HepG2 (cell line): Measurements from ENCODE around the gene FBXO2. TPM values are rescaled to one million over a fixed set of nuclear protein-coding genes. Genes with fewer than 3 reads are reported as not detected.

Source experiments
- AGO1 ChIP-seq: fragments of 200-400 bp; formaldehyde crosslinking; IDR thresholded peaks from 2 replicates; pipeline ENCODE4 v1.6.1; 2017; ENCODE audit warnings: mild to moderate bottlenecking, low read depth, low read length, moderate library complexity; ENCODE audit not compliant: poor library complexity, severe bottlenecking
- ATAD3A ChIP-seq: sonication (generic); formaldehyde crosslinking; IDR thresholded peaks from 2 replicates; pipeline ENCODE4 v1.4.0; 2020; ENCODE audit warnings: missing genetic modification reagents
- BCL3 ChIP-seq: sonication (generic); formaldehyde crosslinking; IDR thresholded peaks from 2 replicates; pipeline ENCODE4 v1.5.1; 2020; ENCODE audit warnings: mild to moderate bottlenecking, missing genetic modification reagents, moderate library complexity
- CHD2 ChIP-seq: IDR thresholded peaks from 2 replicates; pipeline ENCODE4 v1.6.1; 2011; ENCODE audit warnings: low read depth, low read length, improper control_type of control experiment
- GPN1 ChIP-seq: sonication (generic); formaldehyde crosslinking; IDR thresholded peaks from 2 replicates; pipeline ENCODE4 v1.5.1; 2020; ENCODE audit warnings: missing genetic modification reagents, borderline replicate concordance
- GRHL1 ChIP-seq: sonication (generic); formaldehyde crosslinking; conservative IDR thresholded peaks from 2 replicates; pipeline ENCODE4 v1.8.0; 2022; ENCODE audit warnings: missing genetic modification reagents
- HOXA9 ChIP-seq: sonication (generic); formaldehyde crosslinking; IDR thresholded peaks from 2 replicates; pipeline ENCODE4 v1.8.1; 2022; ENCODE audit warnings: missing genetic modification reagents, mild to moderate bottlenecking, moderate library complexity, borderline replicate concordance
- MIER3 ChIP-seq: IDR thresholded peaks from 2 replicates; pipeline ENCODE4 v1.6.1; 2016; ENCODE audit warnings: missing compliant biosample characterization, borderline replicate concordance
- NR1H2 ChIP-seq: sonication (generic); formaldehyde crosslinking; IDR thresholded peaks from 2 replicates; pipeline ENCODE4 v1.8.1; 2022; ENCODE audit warnings: low read depth, missing genetic modification reagents, borderline replicate concordance
- TIGD3 ChIP-seq: sonication (generic); formaldehyde crosslinking; IDR thresholded peaks from 2 replicates; pipeline ENCODE4 v1.5.1; 2020; ENCODE audit warnings: mild to moderate bottlenecking, missing genetic modification reagents, borderline replicate concordance
- YEATS4 ChIP-seq: sonication (generic); formaldehyde crosslinking; IDR thresholded peaks from 2 replicates; pipeline ENCODE4 v1.4.0; 2020; ENCODE audit warnings: missing genetic modification reagents, borderline replicate concordance
- ZNF180 ChIP-seq: sonication (generic); formaldehyde crosslinking; IDR thresholded peaks from 2 replicates; pipeline ENCODE4 v1.4.0; 2020; ENCODE audit warnings: low read depth, missing genetic modification reagents, borderline replicate concordance
- ZNF280B ChIP-seq: sonication (generic); formaldehyde crosslinking; IDR thresholded peaks from 2 replicates; pipeline ENCODE4 v1.5.0; 2020; ENCODE audit warnings: missing genetic modification reagents, mild to moderate bottlenecking, borderline replicate concordance
- ZNF3 ChIP-seq: IDR thresholded peaks from 2 replicates; pipeline ENCODE4 v1.7.0; 2017; ENCODE audit warnings: inconsistent platforms
- ZNF629 ChIP-seq: sonication (generic); formaldehyde crosslinking; conservative IDR thresholded peaks from 2 replicates; pipeline ENCODE4 v1.5.0; 2020; ENCODE audit warnings: missing genetic modification reagents
- ZNF746 ChIP-seq: sonication (generic); formaldehyde crosslinking; IDR thresholded peaks from 2 replicates; pipeline ENCODE4 v1.8.0; 2022; ENCODE audit warnings: mild to moderate bottlenecking, missing genetic modification reagents
- polyA plus RNA-seq, 8 experiments: library from polyadenylated mRNA; depleted of rRNA in 3 of 8; stranded (reverse) in 7 of 8; unstranded in 1 of 8; fragments of >200 nt; fragmentation: Illumina TruSeq in 4 of 8; extraction: Trizol in 4 of 8; gene quantifications; 2 replicates each; pipeline versions ENCODE4 v1.2.1 to v1.2.3, GENCODE V29; 2011 to 2016; ENCODE audit warnings: low read depth in 4 of 8, missing spikeins in 1 of 8, mixed read lengths in 1 of 8; ENCODE audit not compliant: insufficient read depth in 1 of 8
- total RNA-seq, 5 experiments: library from RNA; depleted of rRNA; stranded (reverse); fragments of >200 nt; fragmentation: Illumina TruSeq; extraction: Trizol; gene quantifications; 2 replicates each; pipeline ENCODE4 v1.2.3, GENCODE V29; 2016; ENCODE audit warnings: low read depth in 1 of 5
- TF ChIP-seq, protein P1 (sequence below): sonication (generic); formaldehyde crosslinking; IDR thresholded peaks from 2 replicates; pipeline ENCODE4 v1.5.1; 2020; ENCODE audit warnings: mild to moderate bottlenecking, missing genetic modification reagents
- TF ChIP-seq, protein P2 (sequence below): sonication (generic); formaldehyde crosslinking; IDR thresholded peaks from 2 replicates; pipeline ENCODE4 v1.4.0; 2020; ENCODE audit warnings: missing genetic modification reagents

The FBXO2 gene
- total and polyA plus RNA-seq, 2 of the 13 experiments (the other 11 are each of a cell fraction or from before 2014, with no cell fraction given): 79.3 to 112 TPM

DNA sequence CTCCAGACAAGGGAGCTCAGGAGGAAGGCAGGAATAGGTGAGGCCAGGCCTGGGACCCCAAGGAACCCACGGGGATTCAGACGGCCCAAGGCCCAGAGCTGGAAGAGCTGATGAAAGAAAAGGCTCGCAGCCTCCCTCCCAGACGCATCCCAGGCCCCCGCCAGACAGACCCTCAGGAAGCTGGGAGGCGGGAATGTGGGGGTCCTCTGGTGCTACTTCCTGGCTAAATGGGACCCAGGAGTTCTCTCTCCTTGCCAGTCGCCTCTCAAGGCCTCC lies 430 bp downstream of the FBXO2 start (continued):
- TF ChIP-seq ZNF280B (CRISPR knock-in tag): no peak
- TF ChIP-seq CHD2: no peak
- TF ChIP-seq TIGD3 (CRISPR knock-in tag): no peak
- TF ChIP-seq AGO1: no peak
- no peak for TF ChIP-seq NR1H2 (CRISPR knock-in tag)
- TF ChIP-seq, protein P1, sequence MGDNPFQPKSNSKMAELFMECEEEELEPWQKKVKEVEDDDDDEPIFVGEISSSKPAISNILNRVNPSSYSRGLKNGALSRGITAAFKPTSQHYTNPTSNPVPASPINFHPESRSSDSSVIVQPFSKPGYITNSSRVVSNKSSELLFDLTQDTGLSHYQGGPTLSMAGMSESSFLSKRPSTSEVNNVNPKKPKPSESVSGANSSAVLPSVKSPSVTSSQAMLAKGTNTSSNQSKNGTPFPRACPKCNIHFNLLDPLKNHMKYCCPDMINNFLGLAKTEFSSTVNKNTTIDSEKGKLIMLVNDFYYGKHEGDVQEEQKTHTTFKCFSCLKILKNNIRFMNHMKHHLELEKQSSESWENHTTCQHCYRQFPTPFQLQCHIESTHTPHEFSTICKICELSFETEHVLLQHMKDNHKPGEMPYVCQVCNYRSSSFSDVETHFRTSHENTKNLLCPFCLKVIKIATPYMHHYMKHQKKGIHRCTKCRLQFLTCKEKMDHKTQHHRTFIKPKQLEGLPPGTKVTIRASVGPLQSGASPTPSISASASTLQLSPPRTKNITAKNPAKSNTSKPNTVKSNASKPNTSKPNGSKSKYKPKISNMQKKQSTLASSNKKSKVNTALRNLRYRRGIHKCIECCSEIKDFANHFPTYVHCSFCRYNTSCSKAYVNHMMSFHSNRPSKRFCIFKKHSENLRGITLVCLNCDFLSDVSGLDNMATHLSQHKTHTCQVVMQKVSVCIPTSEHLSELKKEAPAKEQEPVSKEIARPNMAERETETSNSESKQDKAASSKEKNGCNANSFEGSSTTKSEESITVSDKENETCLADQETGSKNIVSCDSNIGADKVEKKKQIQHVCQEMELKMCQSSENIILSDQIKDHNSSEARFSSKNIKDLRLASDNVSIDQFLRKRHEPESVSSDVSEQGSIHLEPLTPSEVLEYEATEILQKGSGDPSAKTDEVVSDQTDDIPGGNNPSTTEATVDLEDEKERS (CRISPR knock-in tag): no peak
- no peak for TF ChIP-seq HOXA9 (CRISPR knock-in tag)
- TF ChIP-seq ATAD3A (CRISPR knock-in tag): no peak
- no peak for TF ChIP-seq ZNF629 (CRISPR knock-in tag)
- no peak for TF ChIP-seq BCL3 (CRISPR knock-in tag)
- TF ChIP-seq ZNF3 (CRISPR knock-in tag): no peak
- no peak for TF ChIP-seq YEATS4
- no peak for TF ChIP-seq ZNF180
- no peak for TF ChIP-seq ZNF746
- TF ChIP-seq, protein P2, sequence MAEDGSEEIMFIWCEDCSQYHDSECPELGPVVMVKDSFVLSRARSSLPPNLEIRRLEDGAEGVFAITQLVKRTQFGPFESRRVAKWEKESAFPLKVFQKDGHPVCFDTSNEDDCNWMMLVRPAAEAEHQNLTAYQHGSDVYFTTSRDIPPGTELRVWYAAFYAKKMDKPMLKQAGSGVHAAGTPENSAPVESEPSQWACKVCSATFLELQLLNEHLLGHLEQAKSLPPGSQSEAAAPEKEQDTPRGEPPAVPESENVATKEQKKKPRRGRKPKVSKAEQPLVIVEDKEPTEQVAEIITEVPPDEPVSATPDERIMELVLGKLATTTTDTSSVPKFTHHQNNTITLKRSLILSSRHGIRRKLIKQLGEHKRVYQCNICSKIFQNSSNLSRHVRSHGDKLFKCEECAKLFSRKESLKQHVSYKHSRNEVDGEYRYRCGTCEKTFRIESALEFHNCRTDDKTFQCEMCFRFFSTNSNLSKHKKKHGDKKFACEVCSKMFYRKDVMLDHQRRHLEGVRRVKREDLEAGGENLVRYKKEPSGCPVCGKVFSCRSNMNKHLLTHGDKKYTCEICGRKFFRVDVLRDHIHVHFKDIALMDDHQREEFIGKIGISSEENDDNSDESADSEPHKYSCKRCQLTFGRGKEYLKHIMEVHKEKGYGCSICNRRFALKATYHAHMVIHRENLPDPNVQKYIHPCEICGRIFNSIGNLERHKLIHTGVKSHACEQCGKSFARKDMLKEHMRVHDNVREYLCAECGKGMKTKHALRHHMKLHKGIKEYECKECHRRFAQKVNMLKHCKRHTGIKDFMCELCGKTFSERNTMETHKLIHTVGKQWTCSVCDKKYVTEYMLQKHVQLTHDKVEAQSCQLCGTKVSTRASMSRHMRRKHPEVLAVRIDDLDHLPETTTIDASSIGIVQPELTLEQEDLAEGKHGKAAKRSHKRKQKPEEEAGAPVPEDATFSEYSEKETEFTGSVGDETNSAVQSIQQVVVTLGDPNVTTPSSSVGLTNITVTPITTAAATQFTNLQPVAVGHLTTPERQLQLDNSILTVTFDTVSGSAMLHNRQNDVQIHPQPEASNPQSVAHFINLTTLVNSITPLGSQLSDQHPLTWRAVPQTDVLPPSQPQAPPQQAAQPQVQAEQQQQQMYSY: no peak
- no peak for TF ChIP-seq MIER3 (CRISPR knock-in tag)
- TF ChIP-seq GRHL1 (CRISPR knock-in tag): no peak
- no peak for TF ChIP-seq GPN1 (CRISPR knock-in tag)
